ENCODE data around the gene PDE11A.

PDE11A gene

DNA sequence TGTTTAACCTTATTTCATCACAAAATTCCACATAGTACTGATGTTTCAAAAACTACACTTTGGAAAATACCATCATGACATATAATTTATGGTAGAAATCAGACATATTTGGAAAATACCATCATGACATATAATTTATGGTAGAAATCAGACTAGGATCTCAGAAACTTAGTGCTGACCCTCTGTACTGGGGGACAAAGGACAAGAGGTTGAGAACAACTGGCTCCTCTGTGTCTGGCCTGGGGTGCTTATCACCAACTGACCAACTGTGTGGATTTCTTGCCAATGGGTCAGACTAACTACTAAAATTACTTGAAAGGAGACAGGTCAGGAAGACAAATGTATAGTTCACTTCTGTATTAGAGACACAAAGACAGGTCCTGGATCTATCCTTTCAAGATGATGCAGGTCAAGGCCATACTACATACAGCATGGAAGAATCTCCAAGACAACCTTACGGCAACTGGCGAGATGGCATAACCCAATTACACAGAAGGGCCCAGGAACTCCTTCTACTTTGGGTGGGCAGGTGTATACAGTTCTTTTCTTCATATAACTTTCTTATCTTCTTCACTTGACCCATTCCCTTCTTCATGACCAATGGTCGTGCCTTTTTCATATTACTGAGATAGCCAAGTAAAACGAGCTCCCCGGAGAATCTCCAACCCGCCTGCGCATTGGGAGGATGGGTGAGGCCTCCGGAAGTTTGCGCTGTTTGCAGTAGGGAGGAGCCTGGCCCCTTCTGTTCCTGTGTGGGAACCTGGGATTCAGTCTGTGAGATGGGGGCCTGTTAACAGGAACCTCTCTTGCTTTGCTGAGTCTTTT is 389.5 kb downstream of the PDE11A start:
- no peak for DNase-seq

DNA sequence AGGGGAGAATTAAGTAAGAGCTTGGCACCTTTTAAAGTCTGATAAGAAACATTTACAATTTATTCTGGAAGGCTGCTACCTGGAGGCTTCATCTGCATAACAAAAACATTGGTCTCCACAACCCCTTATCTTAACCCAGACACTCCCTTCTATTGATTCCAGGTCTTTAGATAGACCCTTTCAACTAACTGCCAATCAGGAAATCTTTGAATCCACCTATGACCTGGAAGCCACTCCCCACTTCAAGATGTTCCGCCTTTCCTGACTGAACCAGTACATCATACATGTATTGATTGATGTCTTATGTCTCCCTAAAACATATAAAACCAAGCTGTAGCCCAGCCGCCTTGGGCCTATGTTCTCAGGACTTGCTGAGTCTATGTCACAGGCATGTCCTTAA is 390.6 kb downstream of the PDE11A start:
- no peak for DNase-seq

DNA sequence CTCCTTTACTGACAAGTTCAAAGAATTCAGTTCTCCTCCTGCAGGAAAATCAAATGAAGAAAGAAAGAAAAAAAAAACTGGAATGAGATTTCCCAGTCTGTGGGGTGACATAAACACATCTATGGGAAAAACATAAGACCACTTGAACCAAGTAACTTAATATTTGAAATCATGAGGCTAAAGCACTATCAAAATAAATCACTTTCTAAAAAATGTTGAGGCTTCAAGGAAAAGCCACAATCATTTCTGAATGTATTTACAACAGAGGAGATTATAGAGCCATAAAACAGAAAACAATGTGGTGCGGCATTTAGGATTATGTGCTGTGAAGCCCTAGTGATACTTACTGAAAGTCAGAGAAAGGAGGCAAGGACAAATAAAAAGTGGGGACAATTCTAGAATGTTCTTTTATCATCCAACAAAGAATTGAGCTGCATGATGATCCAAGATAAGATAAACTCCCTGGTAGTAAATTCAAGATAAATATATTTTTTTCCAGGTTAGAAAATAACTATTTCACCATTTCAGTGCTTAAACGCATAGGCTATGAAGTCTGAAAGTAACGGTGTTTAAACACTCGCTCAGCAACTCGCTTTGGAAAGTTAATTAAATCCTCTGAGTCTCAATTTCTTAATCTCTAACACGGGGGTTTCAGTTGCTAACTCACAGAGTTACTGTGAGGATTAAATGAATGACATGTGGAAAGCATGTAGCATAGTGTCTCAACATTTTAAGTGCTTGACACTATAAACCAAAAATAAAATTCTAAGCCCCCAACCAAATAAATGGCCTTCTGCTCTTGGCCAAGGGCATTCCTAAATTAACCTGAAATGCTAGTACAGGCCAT is 391.5 kb downstream of the PDE11A start:
- no peak for DNase-seq

DNA sequence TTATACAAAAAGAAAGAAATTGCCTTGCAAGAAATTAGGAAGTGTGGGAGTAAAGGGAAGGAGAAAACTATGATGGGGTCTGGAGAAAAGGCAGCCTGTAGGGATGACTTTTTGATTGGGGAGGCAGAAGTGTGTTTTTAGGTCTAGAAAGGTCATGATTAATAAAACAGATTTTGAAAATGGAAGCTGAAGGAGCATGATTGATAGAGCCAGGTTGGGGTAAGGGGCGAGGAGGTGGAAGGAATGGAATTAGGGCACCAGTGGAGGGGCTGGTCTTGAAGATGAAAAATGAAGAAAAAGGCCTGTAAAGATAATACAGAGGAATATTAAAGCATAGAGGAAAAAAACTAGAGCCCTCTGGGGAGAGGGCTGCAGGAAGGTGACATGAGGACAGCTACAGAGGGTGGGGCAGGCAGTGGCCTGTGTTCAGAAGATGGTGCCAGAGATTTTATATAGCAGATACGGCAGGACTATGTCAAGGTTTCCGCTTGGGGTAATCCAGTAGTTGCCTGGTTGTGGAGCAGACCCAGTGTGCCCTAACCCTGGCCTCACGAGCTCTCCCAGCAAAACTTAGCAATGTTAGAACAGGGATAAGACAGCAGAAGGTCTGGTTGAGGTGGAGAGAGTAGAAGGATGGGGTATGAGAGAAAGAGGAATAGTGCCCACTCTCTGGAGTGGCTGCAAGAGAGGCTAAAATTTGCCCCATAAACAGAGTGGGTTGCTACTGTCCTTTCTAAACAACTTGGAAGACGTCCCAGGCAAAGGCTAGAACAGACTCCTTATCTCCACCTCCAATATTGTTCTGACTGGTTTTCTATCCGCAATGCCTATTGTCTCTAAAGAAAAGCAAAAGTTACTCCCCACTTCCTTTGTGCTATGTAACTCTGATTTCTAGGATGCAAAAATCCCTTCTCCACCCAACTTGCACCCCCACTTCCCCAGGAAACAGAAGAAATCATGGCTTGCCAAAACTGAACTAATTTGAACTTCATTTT is 392.7 kb downstream of the PDE11A start:
- DNase-seq, result no peak

DNA sequence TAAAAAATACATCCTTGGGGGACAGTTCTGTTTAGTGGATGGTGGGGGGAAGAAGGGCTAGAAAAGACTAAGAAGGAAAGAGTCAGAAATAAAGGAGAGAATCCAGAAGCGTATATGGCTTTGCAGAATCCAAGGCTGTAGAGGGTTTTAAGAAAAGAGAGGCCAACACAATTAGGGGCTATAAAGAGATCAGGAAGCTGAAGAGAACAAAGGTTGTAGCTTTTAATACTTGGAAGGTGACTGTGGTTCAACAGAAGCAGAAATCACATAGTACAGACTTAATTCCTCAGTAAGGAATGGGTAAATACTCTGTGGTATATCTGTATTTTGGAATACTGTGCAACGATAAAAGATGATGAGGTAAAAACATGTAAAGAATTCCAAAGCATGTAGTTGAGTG is 393.6 kb downstream of the PDE11A start:
- no peak for DNase-seq

DNA sequence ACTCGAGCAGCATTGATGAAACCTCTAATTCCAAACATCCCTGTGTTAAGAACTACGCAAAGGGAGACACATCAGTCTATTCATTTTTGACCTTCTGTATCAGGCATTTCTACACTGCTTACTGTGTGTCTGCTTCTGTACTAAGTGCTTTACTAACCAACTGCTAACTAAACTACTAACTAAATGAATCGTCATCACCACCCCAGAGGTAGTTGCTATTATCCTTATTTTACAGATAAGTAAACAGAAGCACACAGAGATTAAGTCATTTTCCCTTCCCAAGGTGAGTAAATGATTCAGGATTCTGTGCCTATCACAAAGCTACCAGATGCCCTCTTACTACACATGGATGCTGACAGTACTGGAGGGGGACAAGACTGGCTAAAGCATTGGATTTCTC is 395.9 kb downstream of the PDE11A start:
- DNase-seq, result no peak

DNA sequence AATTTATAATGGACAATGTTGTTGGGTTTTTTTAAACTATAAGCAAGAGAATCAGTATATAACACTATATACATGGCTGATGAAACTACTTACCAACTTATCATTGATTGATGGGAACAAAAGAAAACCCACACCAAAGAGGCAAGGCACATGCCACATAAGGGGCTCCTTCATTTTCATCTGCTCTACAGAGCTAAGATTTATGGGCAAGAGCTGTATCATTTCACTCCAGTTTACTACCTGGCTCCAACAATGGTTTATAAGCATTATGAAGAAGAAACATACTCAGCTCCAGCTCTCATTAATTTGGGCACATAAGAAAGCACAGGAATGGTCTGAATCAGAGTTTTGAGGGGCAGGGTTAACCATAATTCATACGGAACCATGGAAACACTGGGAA is 396.8 kb downstream of the PDE11A start:
- DNase-seq, result no peak

DNA sequence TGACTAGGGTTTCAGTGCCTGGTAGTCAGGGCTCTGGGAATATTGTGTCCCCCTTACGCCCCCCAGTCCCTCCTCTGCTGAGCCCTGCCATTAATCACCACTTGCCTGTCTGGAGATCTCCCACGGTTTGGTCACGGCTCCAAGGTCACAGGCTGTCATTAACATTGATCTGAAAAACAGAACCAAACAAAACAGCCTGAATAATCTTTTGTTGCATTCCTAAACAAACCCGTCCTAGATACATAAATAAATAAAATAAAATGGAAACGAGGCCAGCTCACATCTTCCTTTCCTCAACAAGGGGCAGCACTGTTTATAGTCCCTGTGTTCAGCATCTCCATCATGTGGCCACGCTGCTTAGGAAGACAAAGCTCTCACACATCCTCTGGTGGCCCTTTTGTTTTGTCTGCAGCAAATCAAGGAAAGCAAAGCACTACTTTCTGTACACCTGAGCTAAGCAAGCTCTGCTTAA is 397.2 kb downstream of the PDE11A start:
- no peak for DNase-seq

DNA sequence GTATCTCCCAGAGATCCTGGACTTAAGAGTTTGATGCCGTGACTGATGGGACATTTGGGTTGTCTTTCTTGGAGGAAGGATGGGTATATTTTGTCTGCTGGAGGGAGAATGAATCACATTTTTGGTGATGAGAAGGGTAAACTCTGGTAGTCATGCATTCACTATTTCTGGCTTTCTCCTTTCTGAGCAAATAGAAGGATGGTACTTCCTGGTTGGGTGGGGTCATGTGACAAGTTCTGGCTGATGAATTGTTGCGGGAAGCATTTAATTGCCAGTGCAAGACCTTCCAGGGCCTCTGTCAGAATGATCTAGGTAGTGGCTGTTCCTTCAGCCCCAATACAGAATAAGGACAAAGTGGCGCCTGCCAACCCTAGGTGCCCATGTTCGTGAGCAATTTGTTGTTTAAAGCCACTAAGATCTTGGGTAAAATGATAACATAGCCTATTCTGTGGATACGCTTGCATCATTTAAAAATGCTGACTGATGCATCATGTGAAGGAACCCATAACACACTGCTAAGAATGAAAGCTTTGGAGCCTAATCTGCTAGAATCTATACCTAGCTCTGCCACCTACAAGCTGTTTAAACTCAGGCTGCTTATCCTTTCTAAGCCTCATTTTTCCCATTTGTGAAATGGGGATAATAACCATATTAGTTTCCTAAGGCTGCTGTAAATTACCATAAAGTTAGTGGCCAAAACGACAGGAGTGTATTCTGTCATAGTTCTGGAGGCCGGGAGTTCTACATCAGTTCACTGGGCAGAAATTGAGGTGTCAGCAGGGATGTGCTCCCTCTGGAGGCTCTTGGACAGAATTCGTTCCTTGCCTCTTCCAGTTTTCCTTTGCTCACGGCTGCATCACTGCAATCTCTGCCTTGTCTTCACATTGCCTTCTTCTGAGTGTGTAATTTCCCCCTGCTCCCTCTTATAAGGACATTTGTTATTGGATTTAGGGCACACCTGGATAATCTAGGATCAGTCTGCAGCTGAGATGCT is 398.7 kb downstream of the PDE11A start:
- no peak for DNase-seq

DNA sequence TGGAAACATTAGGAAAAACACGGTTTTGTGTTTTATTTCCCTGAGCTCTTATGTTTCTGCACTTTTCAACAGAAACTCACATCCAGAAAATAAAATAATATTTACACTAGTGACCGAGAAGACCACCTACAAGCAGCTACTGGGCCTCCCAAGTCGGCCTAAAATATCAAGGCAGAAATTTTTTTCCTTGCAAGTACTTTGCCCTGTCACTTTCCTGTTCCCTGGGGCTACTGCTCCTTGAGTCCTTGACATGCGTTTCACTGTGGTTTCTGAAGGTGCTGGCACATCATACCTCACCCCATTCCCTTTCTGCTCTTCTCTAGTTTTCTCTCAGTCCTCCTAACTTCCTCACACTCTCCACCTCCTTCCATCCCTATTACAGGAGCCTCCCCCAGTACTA is 400.9 kb downstream of the PDE11A start:
- DNase-seq, result no peak

DNA sequence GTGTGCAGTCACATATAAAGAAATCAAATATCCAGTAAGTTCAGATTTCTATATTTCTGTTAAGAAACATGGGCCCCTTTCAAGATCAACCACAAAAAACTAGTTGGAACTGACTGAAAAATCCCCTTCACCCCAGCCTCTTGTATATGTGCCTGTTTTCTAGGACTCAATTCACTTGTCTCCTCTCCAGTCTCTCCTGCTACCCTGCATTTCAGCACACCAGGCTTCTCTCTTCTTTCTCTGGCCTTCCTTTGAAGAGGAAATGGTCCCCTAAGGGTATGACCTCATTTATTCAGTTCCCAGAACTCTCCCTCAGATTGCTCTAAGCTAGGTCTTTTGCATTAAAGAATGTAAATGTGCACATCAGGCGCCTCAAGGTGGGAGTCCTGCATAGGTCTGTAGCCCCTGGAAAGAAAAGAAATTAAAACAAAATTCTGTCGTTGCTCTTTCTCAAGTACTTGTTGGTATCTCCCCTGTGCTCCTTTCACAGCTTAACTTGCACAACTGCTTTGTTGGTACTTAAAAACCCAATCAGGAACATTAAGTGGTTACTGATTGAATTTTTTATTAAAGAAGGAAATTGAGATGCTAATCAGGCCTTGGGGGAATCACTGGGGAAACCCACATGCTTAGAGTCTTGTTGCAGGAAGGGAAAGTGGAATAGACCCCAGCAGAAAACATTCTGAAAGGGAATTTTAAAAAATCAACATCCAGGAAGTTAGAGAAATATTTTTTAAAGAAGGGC is 401.6 kb downstream of the PDE11A start:
- DNase-seq, result no peak

DNA sequence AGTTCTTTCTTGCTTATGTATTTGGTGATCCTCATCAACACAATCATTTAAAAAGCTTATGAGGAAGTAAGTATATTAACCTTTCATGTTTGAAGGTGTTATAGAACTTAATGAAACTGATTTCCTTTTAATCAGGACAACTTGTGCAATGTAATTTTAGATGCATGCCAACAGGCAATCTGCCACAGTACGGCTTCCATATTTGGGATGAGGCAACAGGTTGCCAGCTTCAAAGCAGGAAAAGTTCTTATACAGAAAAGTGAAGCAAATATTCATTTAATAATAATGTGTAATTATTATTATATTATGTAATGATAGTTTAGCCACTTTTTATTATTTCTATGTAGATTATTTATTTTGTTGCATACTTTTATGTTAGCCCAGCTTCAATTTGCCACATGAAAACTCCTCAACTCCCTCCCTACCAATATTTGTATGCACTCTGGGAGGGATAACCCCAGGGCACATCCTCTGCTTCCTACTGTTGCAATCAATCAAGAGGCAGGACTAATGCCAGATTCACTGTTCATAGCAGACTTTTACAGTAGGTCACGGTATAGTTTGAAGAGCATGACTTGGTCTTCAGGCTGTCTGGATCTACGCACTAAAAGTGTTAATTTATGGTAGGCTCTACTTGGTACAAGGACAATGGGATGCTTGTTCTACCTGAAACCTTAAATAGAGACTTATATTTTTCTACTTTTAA is 402.8 kb downstream of the PDE11A start:
- DNase-seq, result no peak

DNA sequence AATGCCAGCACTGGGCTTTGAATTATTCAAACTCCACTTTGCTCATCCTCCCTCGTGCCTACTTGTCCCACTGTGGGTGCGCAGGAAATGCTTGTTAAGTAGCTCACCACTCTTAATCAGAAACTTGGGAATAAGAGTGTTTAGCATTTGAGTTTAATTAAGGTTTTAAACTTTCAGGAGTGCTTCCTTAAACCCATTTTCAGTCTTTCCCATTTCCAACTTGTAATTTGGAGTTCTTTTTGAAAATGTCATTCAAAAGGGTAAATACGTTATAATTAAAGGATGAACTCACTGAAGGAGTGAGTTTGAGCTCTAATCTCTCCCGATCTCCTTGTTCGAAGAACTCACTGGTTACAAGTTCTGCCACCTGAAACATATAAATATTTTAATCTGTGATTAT is 403.4 kb downstream of the PDE11A start:
- DNase-seq, result no peak

DNA sequence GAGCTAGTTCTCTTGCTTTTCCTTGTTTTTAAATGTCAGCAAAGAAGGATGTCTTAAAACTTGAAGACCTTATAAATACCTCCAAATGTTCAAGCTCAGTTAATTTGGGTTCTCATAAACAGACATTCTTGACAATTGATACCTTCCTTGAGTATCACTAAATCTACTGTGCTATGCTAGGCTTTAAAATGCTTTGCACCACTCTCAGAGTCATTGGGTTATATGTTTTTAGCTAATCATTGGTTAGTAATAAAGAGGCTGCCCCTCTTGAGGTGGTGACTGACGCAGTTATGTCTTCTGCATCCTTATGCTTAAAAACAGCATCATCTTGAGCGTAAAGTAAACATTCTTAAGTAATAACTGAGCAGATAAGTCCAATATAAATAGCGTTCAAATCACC is 404.0 kb downstream of the PDE11A start:
- DNase-seq, result no peak

DNA sequence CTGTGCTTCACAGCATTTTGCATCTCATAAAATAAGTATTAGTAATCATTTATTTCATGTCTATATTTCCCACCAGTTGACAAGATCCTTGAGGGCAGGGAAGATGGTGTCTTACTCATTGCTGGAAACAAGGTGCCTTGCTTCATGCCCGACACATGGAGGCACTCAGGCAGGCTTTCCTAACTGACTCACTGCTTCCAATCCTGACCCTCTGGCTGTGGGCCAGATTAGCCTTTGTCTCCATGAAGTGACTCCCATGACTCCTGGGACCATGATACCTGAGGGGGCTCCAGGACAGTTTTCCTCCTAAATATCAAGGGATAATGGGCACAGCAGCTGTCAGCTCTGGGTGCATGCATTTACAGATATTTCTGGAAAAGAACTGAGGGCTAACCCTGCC is 405.0 kb downstream of the PDE11A start:
- no peak for DNase-seq

DNA sequence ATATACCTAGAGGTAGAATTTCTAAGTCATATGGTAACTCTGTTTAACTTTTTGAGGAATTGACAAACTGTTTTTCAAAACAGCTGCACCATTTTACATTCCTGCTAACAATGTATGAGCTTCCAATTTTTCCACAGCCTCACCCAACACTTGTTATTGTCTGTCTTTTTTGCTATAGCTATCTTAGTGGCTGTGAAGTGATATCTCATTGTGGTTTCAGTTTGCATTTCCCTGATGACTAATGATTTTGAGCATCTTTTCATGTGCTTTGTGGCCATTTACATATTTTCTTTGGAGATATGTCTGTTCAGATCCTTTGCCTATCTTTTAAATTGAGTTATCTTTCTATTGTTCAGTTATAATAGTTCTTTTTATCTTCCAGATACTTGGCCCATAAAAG is 406.2 kb downstream of the PDE11A start:
- no peak for DNase-seq

DNA sequence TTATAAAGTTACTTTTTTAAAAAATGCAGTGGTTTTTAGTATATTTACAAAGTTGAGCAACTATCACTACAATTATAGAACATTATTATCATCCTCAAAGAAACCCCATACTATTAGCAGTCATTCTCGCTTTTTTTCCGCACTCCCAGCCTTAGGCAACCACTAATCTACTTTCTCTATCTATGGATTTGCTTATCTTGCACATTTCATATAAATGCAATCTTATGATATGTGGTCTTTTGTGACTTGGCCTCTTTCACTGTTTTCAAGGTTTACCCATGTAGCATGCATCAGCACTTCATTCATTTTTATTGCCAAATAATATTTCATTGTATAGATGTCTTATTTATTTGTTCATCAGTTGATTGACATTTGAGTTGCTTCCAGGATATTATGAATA is 406.6 kb downstream of the PDE11A start:
- DNase-seq, result no peak

DNA sequence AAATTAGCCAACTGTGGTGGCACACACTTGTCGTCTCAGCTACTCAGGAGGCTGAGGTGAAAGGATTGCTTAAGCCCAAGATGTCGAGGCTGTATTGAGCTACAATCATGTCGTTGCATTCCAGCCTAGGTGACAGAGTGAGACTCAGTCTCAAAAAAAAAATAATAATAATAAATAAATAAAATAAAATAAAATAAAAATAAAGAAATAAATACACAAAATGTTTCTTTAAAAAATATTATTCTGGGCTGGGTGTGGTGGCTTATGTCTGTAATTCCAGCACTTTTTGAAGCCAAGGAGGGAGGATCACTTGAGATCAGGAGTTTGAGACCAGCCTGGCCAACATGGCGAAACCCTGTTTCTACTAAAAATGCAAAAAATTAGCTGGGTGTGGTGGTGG is 407.2 kb downstream of the PDE11A start:
- no peak for DNase-seq

DNA sequence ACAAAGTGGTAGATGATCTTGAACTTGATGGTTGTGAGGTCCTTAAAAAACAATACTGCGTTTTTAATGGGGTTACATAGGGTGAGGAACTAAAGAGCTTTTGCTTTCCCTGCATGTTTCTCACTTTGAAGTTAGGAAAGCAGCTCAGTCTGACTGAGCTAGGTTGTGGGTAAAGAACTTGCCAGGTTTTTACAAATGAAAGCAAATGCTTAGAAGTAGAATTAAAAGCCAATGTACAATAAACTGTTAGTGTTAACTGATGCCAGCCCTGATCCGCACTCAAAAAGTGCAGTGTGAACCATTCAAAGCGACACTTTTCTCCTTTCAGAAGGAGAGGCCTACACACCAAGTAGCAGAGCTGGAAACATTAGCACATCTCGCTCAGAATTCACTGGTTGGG is 409.7 kb downstream of the PDE11A start:
- no peak for DNase-seq

DNA sequence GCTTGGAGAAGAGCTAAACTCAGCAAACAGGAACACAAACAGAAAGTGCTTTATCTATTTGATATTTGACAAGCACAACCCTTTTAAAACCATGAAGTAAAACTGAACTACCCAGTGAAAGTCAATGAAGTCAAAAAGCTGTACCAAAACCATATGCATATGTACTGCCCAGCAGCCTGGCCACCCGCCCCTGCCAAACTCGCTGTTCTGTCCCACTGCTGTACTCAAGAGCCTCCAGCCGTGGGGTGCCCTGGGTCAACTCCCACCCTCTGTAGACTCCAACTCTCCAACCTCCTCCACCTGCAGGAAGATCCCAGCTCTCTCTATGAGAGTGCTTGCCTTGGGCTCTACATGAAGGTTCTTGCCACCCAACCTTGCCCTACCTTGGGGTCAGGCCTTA is 411.8 kb downstream of the PDE11A start:
- DNase-seq, result no peak
